ENCODE measurements around the gene KCNE3. TPM values are rescaled to one million over a fixed set of nuclear protein-coding genes. Genes with fewer than 3 reads are reported as not detected.

The KCNE3 gene
- 1.1 TPM for polyA plus RNA-seq (2013, experiment 1 of 2; ENCODE audit: insufficient read length)
- polyA plus RNA-seq (2013, experiment 2 of 2; ENCODE audit: insufficient read length): 0.89 TPM

GRCh38 chr11:74466916-74467885 lies at the start of gene KCNE3:
Gene KCNE3, minus strand, starts transcription at chr11:74467549. Its CDS starts 9,986 bp downstream, at chr11:74457563.
- DNase-seq: peak; percentile 48

GRCh38 chr11:74507582-74507981 lies 40.2 kb upstream of the KCNE3 start:
- DNase-seq: no peak

GRCh38 chr11:74506823-74507222 lies 39.5 kb upstream of the KCNE3 start:
- no peak for DNase-seq

GRCh38 chr11:74505911-74506310 lies 38.6 kb upstream of the KCNE3 start:
- DNase-seq: no peak

GRCh38 chr11:74504100-74504691 lies 36.8 kb upstream of the KCNE3 start:
- no peak for DNase-seq

GRCh38 chr11:74494916-74495315 lies 27.6 kb upstream of the KCNE3 start:
- no peak for DNase-seq

GRCh38 chr11:74493791-74494630 lies 26.7 kb upstream of the KCNE3 start:
- DNase-seq: peak; percentile 66

- DNase-seq: peak; percentile 96
Observed at GRCh38 chr11:74492974-74493790, 25.8 kb upstream of the KCNE3 start, which contains the start of gene LIPT2. Gene LIPT2, minus strand, starts transcription at chr11:74493724. Its CDS starts 21 bp downstream, at chr11:74493703.

GRCh38 chr11:74492084-74492483 lies 24.7 kb upstream of the KCNE3 start:
- DNase-seq: no peak

GRCh38 chr11:74490941-74491340 lies 23.6 kb upstream of the KCNE3 start:
- no peak for DNase-seq

GRCh38 chr11:74487875-74488274 lies 20.5 kb upstream of the KCNE3 start:
- peak; percentile 4 for DNase-seq

- no peak for DNase-seq
Observed at GRCh38 chr11:74485868-74486267, 18.5 kb upstream of the KCNE3 start.

GRCh38 chr11:74480688-74481417 lies 13.5 kb upstream of the KCNE3 start:
- no peak for DNase-seq

GRCh38 chr11:74479732-74480123 lies 12.4 kb upstream of the KCNE3 start:
- no peak for DNase-seq

GRCh38 chr11:74478877-74479731 lies 11.8 kb upstream of the KCNE3 start:
- peak; percentile 25 for DNase-seq

GRCh38 chr11:74476536-74476935 lies 9.2 kb upstream of the KCNE3 start:
- no peak for DNase-seq

- DNase-seq: no peak
Observed at GRCh38 chr11:74474316-74474715, 7.0 kb upstream of the KCNE3 start.

- no peak for DNase-seq
Observed at GRCh38 chr11:74473382-74474173, 6.2 kb upstream of the KCNE3 start.
